Astrocyte (in vitro differentiated cells and primary cell): ENCODE measurements around the gene TEX53.

ENCODE experiments used
- CTCF ChIP-seq: IDR thresholded peaks from 2 replicates; pipeline ENCODE4 v1.5.1; 2011; ENCODE audit warnings: low read depth, mild to moderate bottlenecking, inconsistent platforms, low read length, moderate library complexity; ENCODE audit not compliant: insufficient read depth
- EZH2 ChIP-seq: IDR thresholded peaks from 2 replicates; pipeline ENCODE4 v1.6.1; 2012; ENCODE audit warnings: mild to moderate bottlenecking, low read length, inconsistent platforms; ENCODE audit not compliant: insufficient read depth

DNA sequence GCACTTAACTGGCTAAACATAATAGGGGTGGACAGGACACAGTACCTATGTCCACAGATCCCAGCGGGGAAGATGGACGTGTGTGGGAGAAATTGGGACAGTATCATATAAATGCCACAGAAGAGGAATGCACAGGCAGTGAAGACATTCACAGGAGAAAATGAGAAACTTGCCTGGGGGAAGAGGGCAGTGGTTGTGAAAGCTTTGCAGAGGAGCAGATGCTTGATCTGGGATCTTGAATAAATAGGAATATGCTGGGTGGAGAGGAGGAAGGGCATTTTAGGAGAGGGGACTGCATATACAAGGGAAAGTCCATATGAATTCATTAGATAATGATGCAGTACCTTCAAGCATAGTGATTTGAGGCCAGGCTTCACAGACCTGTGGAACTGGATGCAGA is 32.9 kb downstream of the TEX53 start:
- no peak for TF ChIP-seq CTCF
- no peak for TF ChIP-seq EZH2
